Motor neuron (in vitro differentiated cells): ENCODE results near the gene ABCA6. TPM values are rescaled to one million over a fixed set of nuclear protein-coding genes. Genes with fewer than 3 reads are reported as not detected.

Source experiments
- ATAC-seq, 8 experiments: fragments of 200-7000 bp; cut with Tn5 transposase; replicated peaks in 6 of 8; 2 replicates each; pipeline ENCODE4 v1.8.0; 2021; ENCODE audit warnings: mild to moderate bottlenecking in 8 of 8, moderate library complexity in 8 of 8
- H3K27ac ChIP-seq, 2 donors: fragments of 250-450 bp; sonication (Bioruptor Pico); 2 replicates each; pipeline ENCODE4 v1.9.0; 2021; ENCODE audit warnings: antibody characterized with exemption in 2 of 2, mild to moderate bottlenecking in 2 of 2, moderate library complexity in 1 of 2
- H3K4me1 ChIP-seq, 2 donors: fragments of 250-450 bp; sonication (Bioruptor Pico); replicated peaks in 1 of 2; 2 replicates each; pipeline ENCODE4 v1.6.1; 2021; ENCODE audit warnings: antibody characterized with exemption in 2 of 2, mild to moderate bottlenecking in 2 of 2, moderate library complexity in 1 of 2
- H3K4me3 ChIP-seq, 5 donors: fragments of 250-450 bp; sonication (Bioruptor Pico); 2 replicates each; pipeline ENCODE4 v1.9.0; 2021; ENCODE audit warnings: antibody characterized with exemption in 5 of 5, mild to moderate bottlenecking in 5 of 5, moderate library complexity in 4 of 5
- WGBS, 10 experiments: fragments of 450-650 bp; shearing (Covaris generic); methylation state at CpG; one replicate each; pipeline ENCODE4 v1.0.0; 2022; 5-methylcytosine and 5-hydroxymethylcytosine counted together
- in situ Hi-C, 9 experiments: fragments of 400-800 bp; cut with MboI; loops; one replicate each; pipeline ENCODE4 v1.15.0; 2021; ENCODE audit warnings: low sequenced_read_pairs in 9 of 9, low pct_unique_long_range_greater_than_20kb in 2 of 9; ENCODE audit not compliant: unreplicated experiment in 9 of 9
- total RNA-seq, 8 experiments: library from RNA; unstranded; fragments of 300-600 nt; gene quantifications; 2 replicates each; pipeline versions ENCODE4 v1.2.3 to v1.2.4, GENCODE V29; 2022

ABCA6 gene
- total RNA-seq, 8 experiments from 2014 or later: 0.27 to 21.6 (median 3.6) TPM

DNA sequence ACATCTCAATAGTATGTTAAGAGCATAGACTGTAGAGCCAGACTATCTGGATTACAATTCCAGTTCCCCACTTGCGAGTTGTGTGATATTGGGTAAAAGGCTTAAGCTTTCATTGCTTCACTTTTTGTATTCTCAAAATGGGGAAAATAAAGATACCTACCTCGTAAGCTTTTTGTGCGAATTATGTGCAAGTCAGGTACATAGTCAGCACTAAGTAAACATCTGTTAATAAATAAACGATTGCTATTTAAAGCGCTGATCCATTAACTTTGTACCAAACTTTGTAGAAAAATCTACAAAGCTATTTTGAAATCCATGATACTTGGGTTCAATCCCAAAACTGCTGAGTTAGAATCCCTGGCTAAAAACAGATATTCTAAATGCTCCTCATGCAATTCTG lies 19.6 kb downstream of the ABCA6 start:
- 72 to 97% (median 93%) methylated on average over 3 to 5 of the region's 5 CpGs; no CpG with 5 or more reads in 2 of the 10 experiments for WGBS, 10 experiments
- no peak for ATAC-seq
- H3K4me1 ChIP-seq: no peaks in the 10 kb centered on the region
- H3K4me3 ChIP-seq: no peak overlapping the region
- H3K27ac ChIP-seq: no peak overlapping the region
- in situ Hi-C loops: no loop called here

- H3K27ac ChIP-seq: no peak overlapping the region
- H3K4me3 ChIP-seq: no peak overlapping the region
- ATAC-seq: no peak
- H3K4me1 ChIP-seq: peaks cover 0 to 5% of the 10 kb centered on the region in 2 donors
- in situ Hi-C loops: no loop called here
- WGBS, 10 experiments: 25 to 89% (median 71%) methylated on average over 1 to 2 of the region's 2 CpGs
Observed at GRCh38 chr17:69117855-69118784, 23.6 kb downstream of the ABCA6 start.

DNA sequence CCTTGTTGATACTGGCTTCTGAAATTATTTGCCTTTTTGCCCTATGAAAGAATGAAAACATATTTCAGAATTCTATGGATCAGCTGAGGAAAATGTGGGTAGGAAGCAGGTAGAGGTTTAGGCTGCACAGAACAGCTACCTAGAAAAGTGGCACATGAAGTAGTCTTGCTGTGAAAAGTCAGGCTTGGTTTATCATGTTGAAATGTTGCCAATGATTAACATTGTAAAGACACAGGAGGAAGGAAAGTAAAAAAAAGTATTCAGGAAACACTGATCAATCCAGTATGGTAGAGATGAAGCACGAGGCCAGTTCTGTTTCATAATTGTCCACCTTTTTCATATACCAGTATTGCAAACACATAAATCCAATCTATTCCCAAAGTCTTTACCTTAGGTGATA lies 29.9 kb downstream of the ABCA6 start:
- H3K4me1 ChIP-seq: peaks cover 0 to 5% of the 10 kb centered on the region in 2 donors
- WGBS, 10 experiments: 57 to 100% (median 69%) methylated on average over 1 of the region's 1 CpG; no CpG with 5 or more reads in 2 of the 10 experiments
- H3K4me3 ChIP-seq: no peak overlapping the region
- ATAC-seq: no peak
- in situ Hi-C loops: no loop called here
- no peak overlapping the region for H3K27ac ChIP-seq

- Histone ChIP-seq H3K27ac (no peak overlapping the region), H3K4me1 (no peaks in the 10 kb centered on the region), H3K4me3 (no peak overlapping the region)
- in situ Hi-C loops: no loop called here
- 57 to 87% (median 81%) methylated on average over 2 to 10 of the region's 10 CpGs for WGBS, 10 experiments
- no peak for ATAC-seq
Observed at GRCh38 chr17:69105907-69106730, 35.6 kb downstream of the ABCA6 start.

GRCh38 chr17:69103557-69104233 lies 38.0 kb downstream of the ABCA6 start:
- in situ Hi-C loops: no loop called here
- H3K4me1 ChIP-seq: no peaks in the 10 kb centered on the region
- H3K4me3 ChIP-seq: no peak overlapping the region
- WGBS, 10 experiments: 50 to 100% (median 86%) methylated on average over 1 to 9 of the region's 9 CpGs
- ATAC-seq: no peak
- no peak overlapping the region for H3K27ac ChIP-seq

GRCh38 chr17:69098625-69099024 lies 43.1 kb downstream of the ABCA6 start:
- Histone ChIP-seq H3K4me1 (no peaks in the 10 kb centered on the region), H3K4me3 (no peak overlapping the region), H3K27ac (no peak overlapping the region)
- no peak for ATAC-seq
- in situ Hi-C loops: no loop called here
- WGBS, 10 experiments: 74 to 100% (median 91%) methylated on average over 1 to 4 of the region's 4 CpGs; no CpG with 5 or more reads in 3 of the 10 experiments

GRCh38 chr17:69096541-69096940 lies 45.2 kb downstream of the ABCA6 start:
- H3K27ac ChIP-seq: no peak overlapping the region
- no peak overlapping the region for H3K4me3 ChIP-seq
- WGBS, 10 experiments: 23 to 100% (median 90%) methylated on average over 1 of the region's 1 CpG; no CpG with 5 or more reads in 1 of the 10 experiments
- in situ Hi-C loops: no loop called here
- no peak for ATAC-seq
- H3K4me1 ChIP-seq: no peaks in the 10 kb centered on the region

GRCh38 chr17:69093995-69094394 lies 47.7 kb downstream of the ABCA6 start:
- in situ Hi-C loops: no loop called here
- no peak for ATAC-seq
- no peaks in the 10 kb centered on the region for H3K4me1 ChIP-seq
- 57 to 100% (median 88%) methylated on average over 1 to 2 of the region's 2 CpGs for WGBS, 10 experiments
- H3K4me3 ChIP-seq: no peak overlapping the region
- no peak overlapping the region for H3K27ac ChIP-seq

DNA sequence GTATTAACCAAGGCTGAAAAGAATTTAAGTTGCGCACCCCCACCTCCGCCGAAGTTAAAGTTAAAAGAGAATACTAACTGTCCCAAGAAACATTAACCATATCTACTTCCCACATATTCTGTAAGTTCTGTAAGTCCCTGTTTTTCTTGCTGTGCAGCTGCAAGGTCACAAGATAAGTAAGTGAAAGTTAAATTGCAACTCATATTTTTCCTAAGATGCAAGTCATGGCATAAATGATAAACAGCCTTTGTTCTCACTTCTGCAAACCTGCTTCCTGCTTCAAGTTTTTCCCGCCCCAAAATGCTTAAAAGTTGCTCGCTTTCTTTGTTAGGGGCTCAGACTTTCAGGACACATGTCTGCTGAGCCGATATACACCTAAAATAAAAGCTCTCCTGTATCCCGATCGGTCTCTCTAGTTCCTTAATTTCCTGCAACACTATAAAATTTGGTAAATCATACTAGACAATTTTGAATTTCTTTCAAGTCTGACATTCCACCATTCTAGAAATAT lies 48.4 kb downstream of the ABCA6 start:
- in situ Hi-C loops: no loop called here
- ATAC-seq: no peak
- H3K4me1 ChIP-seq: no peaks in the 10 kb centered on the region
- 69 to 100% (median 92%) methylated on average over 2 to 8 of the region's 8 CpGs for WGBS, 10 experiments
- no peak overlapping the region for H3K4me3 ChIP-seq
- no peak overlapping the region for H3K27ac ChIP-seq

- 20 to 100% (median 77%) methylated on average over 1 to 4 of the region's 4 CpGs for WGBS, 10 experiments
- no peak for ATAC-seq
- Histone ChIP-seq H3K4me1 (no peaks in the 10 kb centered on the region), H3K4me3 (no peak overlapping the region), H3K27ac (no peak overlapping the region)
- in situ Hi-C loops: no loop called here
Observed at GRCh38 chr17:69090365-69090764, 51.3 kb downstream of the ABCA6 start.

- H3K27ac ChIP-seq: no peak overlapping the region
- H3K4me1 ChIP-seq: no peaks in the 10 kb centered on the region
- in situ Hi-C loops: no loop called here
- 17 to 100% (median 89%) methylated on average over 1 to 4 of the region's 4 CpGs; no CpG with 5 or more reads in 2 of the 10 experiments for WGBS, 10 experiments
- no peak for ATAC-seq
- H3K4me3 ChIP-seq: no peak overlapping the region
Observed at GRCh38 chr17:69088643-69089200, 53.0 kb downstream of the ABCA6 start.

DNA sequence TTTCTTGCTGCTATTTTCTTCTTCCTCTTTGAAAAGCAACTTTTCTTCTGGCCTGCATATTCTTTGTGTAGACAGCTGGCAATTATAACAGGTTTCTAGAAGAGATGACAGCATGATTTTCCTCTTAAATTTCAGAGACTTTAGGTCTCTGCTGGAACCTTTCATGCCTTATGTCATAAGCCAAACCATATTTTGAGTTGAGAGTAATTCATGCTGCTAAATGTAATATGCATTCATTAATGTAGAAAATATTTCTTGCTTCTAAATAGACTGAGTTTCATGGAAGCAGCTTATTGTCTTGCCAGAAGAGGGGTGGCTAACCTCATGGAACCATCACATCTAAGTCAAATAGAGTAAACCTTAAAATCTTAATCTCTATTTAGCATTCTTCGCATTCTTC lies 55.1 kb downstream of the ABCA6 start:
- no peaks in the 10 kb centered on the region for H3K4me1 ChIP-seq
- no peak overlapping the region for H3K27ac ChIP-seq
- WGBS, 10 experiments: 93 to 100% (median 100%) methylated on average over 1 of the region's 1 CpG; no CpG with 5 or more reads in 4 of the 10 experiments
- in situ Hi-C loops: no loop called here
- no peak for ATAC-seq
- H3K4me3 ChIP-seq: no peak overlapping the region
